Coronary artery (tissue), 2 donors: Measurements from ENCODE around the gene JAM3.

ENCODE experiments used
- DNase-seq: peaks from one replicate; pipeline ENCODE4 v3.0.0-alpha.2; 2017; ENCODE audit warnings: low spot score
- H3K27ac ChIP-seq, 2 donors: fragments of 200-600 bp; sonication (generic); one replicate each; pipeline ENCODE4 v1.5.1; 2016 to 2019
- H3K4me3 ChIP-seq: fragments of 200-600 bp; sonication (generic); 2 replicates; pipeline ENCODE4 v1.5.1; 2016; ENCODE audit warnings: mild to moderate bottlenecking, moderate library complexity
- TF ChIP-seq, protein P1 (sequence below): fragments of 200-600 bp; sonication (generic); IDR thresholded peaks from one replicate; pipeline ENCODE4 v1.5.1; 2019; ENCODE audit warnings: antibody characterized with exemption

JAM3 gene

GRCh38 chr11:134139873-134140331 is 71.0 kb downstream of the JAM3 start:
- H3K27ac ChIP-seq = peak overlapping the region; percentile 35 to 50
- peak overlapping the region; percentile 35 for H3K4me3 ChIP-seq
- TF ChIP-seq, protein P1, sequence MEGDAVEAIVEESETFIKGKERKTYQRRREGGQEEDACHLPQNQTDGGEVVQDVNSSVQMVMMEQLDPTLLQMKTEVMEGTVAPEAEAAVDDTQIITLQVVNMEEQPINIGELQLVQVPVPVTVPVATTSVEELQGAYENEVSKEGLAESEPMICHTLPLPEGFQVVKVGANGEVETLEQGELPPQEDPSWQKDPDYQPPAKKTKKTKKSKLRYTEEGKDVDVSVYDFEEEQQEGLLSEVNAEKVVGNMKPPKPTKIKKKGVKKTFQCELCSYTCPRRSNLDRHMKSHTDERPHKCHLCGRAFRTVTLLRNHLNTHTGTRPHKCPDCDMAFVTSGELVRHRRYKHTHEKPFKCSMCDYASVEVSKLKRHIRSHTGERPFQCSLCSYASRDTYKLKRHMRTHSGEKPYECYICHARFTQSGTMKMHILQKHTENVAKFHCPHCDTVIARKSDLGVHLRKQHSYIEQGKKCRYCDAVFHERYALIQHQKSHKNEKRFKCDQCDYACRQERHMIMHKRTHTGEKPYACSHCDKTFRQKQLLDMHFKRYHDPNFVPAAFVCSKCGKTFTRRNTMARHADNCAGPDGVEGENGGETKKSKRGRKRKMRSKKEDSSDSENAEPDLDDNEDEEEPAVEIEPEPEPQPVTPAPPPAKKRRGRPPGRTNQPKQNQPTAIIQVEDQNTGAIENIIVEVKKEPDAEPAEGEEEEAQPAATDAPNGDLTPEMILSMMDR = peak; percentile 23
- DNase-seq = no peak

GRCh38 chr11:134140961-134141490 is 72.2 kb downstream of the JAM3 start:
- no peak for DNase-seq
- Histone ChIP-seq H3K27ac (no peak overlapping the region), H3K4me3 (no peak overlapping the region)
- TF ChIP-seq, protein P1 = no peak

GRCh38 chr11:134142536-134142935 is 73.7 kb downstream of the JAM3 start:
- no peak for DNase-seq
- TF ChIP-seq, protein P1 = no peak
- H3K4me3 ChIP-seq = no peak overlapping the region
- no peak overlapping the region for H3K27ac ChIP-seq

GRCh38 chr11:134143801-134144200 is 74.9 kb downstream of the JAM3 start:
- TF ChIP-seq, protein P1 = no peak
- Histone ChIP-seq H3K4me3 (no peak overlapping the region), H3K27ac (no peak overlapping the region)
- DNase-seq = no peak

GRCh38 chr11:134144744-134145143 is 75.9 kb downstream of the JAM3 start:
- TF ChIP-seq, protein P1 = no peak
- DNase-seq = no peak
- Histone ChIP-seq H3K27ac (no peak overlapping the region), H3K4me3 (no peak overlapping the region)

DNA sequence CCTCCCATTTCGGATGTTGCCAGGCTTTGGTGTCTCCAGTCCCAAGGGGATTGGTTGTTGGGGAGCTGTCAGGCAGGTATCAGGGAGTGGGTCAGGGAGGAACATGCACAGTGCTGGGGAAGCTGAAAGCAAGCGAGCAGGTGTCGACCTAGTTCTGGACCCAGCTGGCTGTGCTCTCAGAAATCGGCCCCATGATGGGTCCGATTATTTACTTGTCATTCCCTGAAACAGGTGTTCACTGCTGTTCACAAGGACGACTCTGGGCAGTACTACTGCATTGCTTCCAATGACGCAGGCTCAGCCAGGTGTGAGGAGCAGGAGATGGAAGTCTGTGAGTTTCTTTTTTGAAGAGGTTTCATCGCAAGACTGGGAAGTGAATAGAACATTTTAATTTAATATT is 76.8 kb downstream of the JAM3 start:
- TF ChIP-seq, protein P1 = no peak
- no peak overlapping the region for H3K4me3 ChIP-seq
- no peak for DNase-seq
- H3K27ac ChIP-seq = no peak overlapping the region

GRCh38 chr11:134146598-134146997 is 77.7 kb downstream of the JAM3 start:
- DNase-seq = no peak
- TF ChIP-seq, protein P1 = no peak
- Histone ChIP-seq H3K4me3 (no peak overlapping the region), H3K27ac (no peak overlapping the region)
